ENCODE measurements around the gene PGLYRP4.

PGLYRP4 gene

DNA sequence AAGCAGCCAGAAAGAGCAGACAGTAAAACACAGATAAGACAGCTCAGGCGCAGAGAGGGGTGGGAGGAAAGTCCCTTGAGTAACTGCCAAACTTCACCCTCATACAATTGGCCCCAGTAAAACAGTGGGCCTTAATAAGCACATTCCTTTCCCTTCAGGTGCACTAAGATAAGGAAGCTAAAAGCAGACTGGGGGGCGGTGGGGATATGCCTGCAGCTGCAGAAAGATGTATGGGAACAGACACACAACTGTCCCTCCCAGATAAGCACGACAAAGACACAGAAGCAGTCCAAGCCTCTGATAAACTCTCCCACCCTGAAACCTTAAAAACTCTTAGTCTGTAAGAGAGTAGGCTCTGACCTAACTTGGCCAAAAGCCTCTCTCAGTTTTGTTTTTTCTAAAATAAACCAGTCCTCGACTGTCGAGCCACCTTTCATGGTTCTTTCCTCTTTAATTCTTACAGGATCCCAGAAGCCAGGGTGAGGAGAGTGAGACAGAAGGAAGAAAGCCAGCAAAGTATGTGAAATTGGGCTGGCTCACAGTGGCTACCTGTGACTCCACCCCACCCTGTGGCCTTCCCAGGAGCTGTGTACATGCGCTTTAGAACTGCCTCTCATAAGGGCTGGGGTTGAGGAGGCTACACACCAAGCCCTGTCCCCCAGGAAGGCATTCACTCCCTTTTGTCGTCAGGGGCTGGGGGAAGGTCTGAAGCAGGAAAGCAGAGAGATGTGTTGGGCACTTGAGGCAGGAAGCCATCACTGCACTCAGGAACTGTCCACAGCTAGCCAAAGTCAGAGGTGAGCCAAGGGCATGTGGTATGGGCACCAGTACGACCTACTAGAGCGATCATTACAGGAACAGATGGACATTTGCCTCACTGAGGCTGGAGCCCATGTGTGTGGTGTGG lies 4.6 kb downstream of the PGLYRP4 start:
- no peaks in the 10 kb centered on the region for H3K4me1 ChIP-seq (ENCODE audit: control insufficient read depth, low read length)
- H3K9me3 ChIP-seq (ENCODE audit: control insufficient read depth, insufficient read depth, low read length) = no peaks in the 10 kb centered on the region
- H3F3A ChIP-seq (ENCODE audit: control insufficient read depth, insufficient read depth) = no peaks in the 10 kb centered on the region
- H3K79me2 ChIP-seq (ENCODE audit: control insufficient read depth, low read length) = no peaks in the 10 kb centered on the region
- no peak overlapping the region for H3K27ac ChIP-seq (ENCODE audit: low read depth, low read length)
- TF ChIP-seq, protein P1, sequence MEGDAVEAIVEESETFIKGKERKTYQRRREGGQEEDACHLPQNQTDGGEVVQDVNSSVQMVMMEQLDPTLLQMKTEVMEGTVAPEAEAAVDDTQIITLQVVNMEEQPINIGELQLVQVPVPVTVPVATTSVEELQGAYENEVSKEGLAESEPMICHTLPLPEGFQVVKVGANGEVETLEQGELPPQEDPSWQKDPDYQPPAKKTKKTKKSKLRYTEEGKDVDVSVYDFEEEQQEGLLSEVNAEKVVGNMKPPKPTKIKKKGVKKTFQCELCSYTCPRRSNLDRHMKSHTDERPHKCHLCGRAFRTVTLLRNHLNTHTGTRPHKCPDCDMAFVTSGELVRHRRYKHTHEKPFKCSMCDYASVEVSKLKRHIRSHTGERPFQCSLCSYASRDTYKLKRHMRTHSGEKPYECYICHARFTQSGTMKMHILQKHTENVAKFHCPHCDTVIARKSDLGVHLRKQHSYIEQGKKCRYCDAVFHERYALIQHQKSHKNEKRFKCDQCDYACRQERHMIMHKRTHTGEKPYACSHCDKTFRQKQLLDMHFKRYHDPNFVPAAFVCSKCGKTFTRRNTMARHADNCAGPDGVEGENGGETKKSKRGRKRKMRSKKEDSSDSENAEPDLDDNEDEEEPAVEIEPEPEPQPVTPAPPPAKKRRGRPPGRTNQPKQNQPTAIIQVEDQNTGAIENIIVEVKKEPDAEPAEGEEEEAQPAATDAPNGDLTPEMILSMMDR (IDR thresholded peaks at IDR 0.05; ENCODE audit: low read depth, low read length, poor library complexity, severe bottlenecking) = no peak
- no peak for TF ChIP-seq EZH2phosphoT487 (IDR thresholded peaks at IDR 0.05; ENCODE audit: borderline replicate concordance, low read length)
- H4K20me1 ChIP-seq (ENCODE audit: control insufficient read depth, insufficient read depth, low read depth, low read length) = no peaks in the 10 kb centered on the region
- no peak overlapping the region for H3K4me2 ChIP-seq (ENCODE audit: low read length)
- H3K36me3 ChIP-seq (ENCODE audit: control insufficient read depth, low read length) = no peaks in the 10 kb centered on the region
- H3K27me3 ChIP-seq (ENCODE audit: control insufficient read depth, low read length) = peaks cover 17% of the 10 kb centered on the region
- H3K9me2 ChIP-seq (replicated peaks; ENCODE audit: control insufficient read depth, low read length) = no peaks in the 10 kb centered on the region
- no peak overlapping the region for H3K4me3 ChIP-seq (ENCODE audit: low read length)

DNA sequence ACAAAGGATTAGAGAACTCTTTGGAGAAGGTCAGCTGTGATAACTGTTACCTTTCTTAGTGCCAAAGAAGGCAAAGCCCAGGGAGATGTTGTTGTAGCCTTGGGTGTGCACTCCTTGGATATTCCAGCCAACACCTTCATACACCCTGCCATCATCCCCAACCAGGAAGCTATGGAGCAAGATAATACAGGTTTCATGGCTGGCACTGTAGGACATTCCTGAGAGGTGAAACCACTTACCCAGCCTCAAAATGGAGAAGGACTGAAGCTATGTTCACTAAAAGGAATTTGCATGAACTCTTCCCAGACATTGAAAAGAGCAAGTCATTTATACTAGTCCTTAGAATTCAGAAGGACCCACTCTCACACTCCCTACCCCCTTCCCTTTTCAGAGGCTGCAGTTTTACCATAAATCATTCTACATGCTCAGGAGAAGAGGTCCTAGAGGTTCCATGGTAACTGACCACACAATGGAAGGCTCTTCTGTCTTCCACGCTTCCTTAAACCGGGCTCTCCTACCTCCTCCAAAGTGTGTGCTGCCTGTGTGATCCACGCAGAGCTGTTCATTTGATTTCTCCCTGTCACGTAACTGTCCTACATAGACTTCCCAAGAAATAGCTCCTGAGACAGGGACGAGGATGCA lies 5.5 kb downstream of the PGLYRP4 start:
- Histone ChIP-seq H3K36me3 (ENCODE audit: control insufficient read depth, low read length) (no peaks in the 10 kb centered on the region), H3K9me2 (replicated peaks; ENCODE audit: control insufficient read depth, low read length) (no peaks in the 10 kb centered on the region), H3F3A (ENCODE audit: control insufficient read depth, insufficient read depth) (no peaks in the 10 kb centered on the region), H3K4me1 (ENCODE audit: control insufficient read depth, low read length) (no peaks in the 10 kb centered on the region), H3K27me3 (ENCODE audit: control insufficient read depth, low read length) (peaks cover 16% of the 10 kb centered on the region), H3K79me2 (ENCODE audit: control insufficient read depth, low read length) (no peaks in the 10 kb centered on the region), H3K9me3 (ENCODE audit: control insufficient read depth, insufficient read depth, low read length) (no peaks in the 10 kb centered on the region), H3K27ac (ENCODE audit: low read depth, low read length) (no peak overlapping the region), H3K4me3 (ENCODE audit: low read length) (no peak overlapping the region), H4K20me1 (ENCODE audit: control insufficient read depth, insufficient read depth, low read depth, low read length) (no peaks in the 10 kb centered on the region), H3K4me2 (ENCODE audit: low read length) (no peak overlapping the region)
- TF ChIP-seq, protein P1 (IDR thresholded peaks at IDR 0.05; ENCODE audit: low read depth, low read length, poor library complexity, severe bottlenecking) = no peak
- no peak for TF ChIP-seq EZH2phosphoT487 (IDR thresholded peaks at IDR 0.05; ENCODE audit: borderline replicate concordance, low read length)

DNA sequence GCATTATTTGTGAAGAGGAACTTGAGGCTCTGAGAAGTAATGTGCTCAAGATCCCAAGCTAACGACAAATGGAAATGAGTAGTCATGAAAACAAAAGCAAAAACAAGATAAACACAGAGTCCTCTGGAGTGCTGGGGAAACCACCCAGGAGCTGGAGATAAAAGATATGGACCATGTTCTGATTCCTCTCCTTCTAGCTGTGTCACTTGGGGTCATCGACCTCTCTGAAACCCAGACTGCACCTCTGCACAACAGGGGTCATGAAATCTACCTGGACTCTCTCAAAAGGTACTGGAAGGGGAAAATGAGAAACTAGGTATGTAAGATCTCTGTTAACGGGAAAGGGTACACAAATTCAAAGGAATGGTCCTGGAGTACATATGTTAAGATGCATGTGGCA lies 6.5 kb downstream of the PGLYRP4 start:
- Histone ChIP-seq H3K9me2 (replicated peaks; ENCODE audit: control insufficient read depth, low read length) (no peaks in the 10 kb centered on the region), H3K4me1 (ENCODE audit: control insufficient read depth, low read length) (no peaks in the 10 kb centered on the region), H3K27ac (ENCODE audit: low read depth, low read length) (no peak overlapping the region), H3K36me3 (ENCODE audit: control insufficient read depth, low read length) (no peaks in the 10 kb centered on the region), H3F3A (ENCODE audit: control insufficient read depth, insufficient read depth) (no peaks in the 10 kb centered on the region), H3K4me2 (ENCODE audit: low read length) (no peak overlapping the region), H4K20me1 (ENCODE audit: control insufficient read depth, insufficient read depth, low read depth, low read length) (no peaks in the 10 kb centered on the region), H3K9me3 (ENCODE audit: control insufficient read depth, insufficient read depth, low read length) (no peaks in the 10 kb centered on the region), H3K27me3 (ENCODE audit: control insufficient read depth, low read length) (peaks cover 16% of the 10 kb centered on the region), H3K4me3 (ENCODE audit: low read length) (no peak overlapping the region), H3K79me2 (ENCODE audit: control insufficient read depth, low read length) (no peaks in the 10 kb centered on the region)
- TF ChIP-seq EZH2phosphoT487 (IDR thresholded peaks at IDR 0.05; ENCODE audit: borderline replicate concordance, low read length) = no peak
- TF ChIP-seq, protein P1 (IDR thresholded peaks at IDR 0.05; ENCODE audit: low read depth, low read length, poor library complexity, severe bottlenecking) = no peak

All from DOHH2 (cell line).